GM18520 (cell line): ENCODE measurements around the gene TLE1.
"Not testable (repeated sequence)": the region's sequence is repeated elsewhere in the genome, so short reads cannot be mapped to it uniquely, and the experiment has no call there.

Experiments
- ATAC-seq: cut with Tn5 transposase; IDR thresholded peaks from one replicate; pipeline ENCODE4 v1.9.1; 2021; ENCODE audit not compliant: unreplicated experiment

TLE1 gene

DNA sequence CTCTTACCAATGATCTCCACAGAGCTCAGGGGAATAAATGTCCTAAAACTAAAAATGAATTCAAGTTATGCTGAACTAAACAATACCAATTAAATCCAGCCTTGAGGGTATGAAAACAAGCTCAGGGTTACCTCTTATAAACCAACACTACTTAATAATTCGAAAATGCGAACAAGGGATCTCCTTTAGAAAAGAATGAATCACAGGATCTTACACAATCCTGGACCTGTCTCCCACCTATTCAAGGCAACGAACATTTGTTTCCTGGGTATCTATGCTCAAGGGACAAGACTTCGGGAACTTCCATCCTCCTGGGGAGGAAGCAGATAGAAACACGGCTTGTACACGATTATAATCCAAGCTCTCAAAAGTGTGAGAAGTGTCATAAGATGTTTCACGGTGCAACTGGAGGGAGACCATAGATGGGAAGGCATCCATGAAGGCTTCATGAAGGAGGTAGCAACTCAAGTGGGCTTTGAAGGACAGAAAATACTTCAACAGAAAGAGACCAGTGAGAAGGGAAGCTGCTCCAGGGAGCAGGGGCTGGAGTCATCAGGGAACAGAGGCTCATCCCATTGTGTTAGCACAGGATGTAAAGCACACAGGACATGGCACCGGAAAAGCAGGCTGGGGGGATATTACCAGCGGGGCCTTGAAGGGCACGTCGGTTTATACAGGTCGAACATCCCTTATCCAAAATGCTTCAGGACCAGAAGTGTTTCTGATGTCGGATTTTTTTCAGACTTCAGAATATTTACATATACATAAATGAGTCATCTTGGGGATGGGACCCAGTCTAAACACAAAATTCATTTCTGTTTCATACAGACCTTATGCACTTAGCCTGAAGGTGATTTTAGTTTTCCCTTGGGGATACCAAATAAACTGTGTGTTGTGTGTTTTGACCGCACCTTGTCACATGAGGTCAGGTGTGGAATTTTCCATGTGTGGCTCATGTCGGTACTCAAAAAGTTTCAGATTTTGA is 87.4 kb downstream of the TLE1 start:
- ATAC-seq = peak; percentile 80

DNA sequence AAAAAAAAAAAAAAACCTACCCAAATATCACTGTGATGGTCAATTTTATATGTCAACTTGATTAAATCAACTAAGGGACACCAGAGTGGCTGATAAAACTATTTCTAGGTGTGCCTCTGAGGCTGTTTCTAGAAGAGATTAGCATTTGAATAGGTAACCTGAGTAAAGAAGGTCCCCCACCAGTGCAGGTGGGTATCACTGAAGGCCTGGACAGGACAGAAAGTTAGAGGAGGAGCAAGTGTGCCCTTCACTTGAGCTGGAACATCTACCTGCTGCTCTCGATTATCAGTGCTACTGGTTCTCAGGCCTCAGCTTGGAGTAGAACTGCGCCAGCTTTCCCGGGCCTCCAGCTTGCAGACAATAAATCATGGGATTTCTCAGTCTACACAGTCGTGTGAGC is 88.7 kb downstream of the TLE1 start:
- no peak for ATAC-seq

DNA sequence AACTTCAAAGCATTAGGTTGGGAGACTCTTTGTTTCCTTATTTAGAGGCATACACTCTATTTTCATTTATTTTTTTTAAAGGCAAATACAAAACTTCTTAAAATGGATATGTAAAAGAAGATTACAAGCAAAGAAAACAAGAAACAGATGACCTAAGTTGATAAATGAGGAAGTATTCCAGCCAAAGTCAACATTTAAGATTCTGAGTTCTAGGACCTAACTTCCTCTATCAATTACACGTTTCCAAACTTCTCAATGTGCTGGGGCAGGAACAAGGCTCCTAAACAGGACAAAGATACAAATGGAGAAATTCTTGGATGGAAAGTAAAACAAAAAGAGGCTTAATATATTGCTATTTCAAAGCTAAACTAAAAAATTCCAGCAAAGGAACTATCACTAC is 89.5 kb downstream of the TLE1 start:
- ATAC-seq = no peak

DNA sequence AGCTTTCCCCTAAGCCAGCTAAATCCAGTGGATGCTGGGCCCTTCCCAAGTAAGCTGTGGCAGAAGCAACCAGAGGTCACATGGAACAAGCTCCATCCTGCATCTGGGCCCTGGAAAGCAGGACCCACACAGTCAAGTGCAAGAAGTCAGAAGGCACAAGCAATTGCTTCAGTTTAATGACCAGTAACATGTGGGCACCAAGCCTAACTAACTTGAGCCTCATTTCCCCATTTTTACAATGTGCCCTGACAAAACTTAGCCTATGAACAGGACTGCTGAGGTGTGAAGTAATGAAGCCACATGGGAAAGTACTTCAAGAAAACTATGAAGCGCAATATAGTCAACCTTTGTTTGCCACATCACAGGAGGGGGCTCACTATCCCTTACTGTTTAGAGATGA is 90.5 kb downstream of the TLE1 start:
- ATAC-seq = no peak

DNA sequence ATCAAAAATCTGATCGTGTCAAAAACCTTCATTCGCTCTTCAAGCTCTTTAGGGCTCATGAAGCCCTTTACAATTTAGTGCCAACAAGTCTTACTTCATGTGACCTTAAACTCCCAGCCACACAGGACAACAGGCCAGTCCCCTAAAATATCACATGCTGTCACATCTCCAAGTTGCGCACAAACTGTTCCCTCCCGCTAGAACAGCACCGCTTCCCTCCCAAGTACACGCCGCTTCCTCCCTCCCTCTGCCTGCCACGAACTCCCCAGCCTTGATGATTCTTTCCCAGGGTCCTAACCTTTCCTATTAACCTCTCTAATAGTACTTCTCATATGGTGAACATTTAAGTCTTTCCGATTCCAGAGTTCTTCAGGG is 91.2 kb downstream of the TLE1 start:
- no peak for ATAC-seq

DNA sequence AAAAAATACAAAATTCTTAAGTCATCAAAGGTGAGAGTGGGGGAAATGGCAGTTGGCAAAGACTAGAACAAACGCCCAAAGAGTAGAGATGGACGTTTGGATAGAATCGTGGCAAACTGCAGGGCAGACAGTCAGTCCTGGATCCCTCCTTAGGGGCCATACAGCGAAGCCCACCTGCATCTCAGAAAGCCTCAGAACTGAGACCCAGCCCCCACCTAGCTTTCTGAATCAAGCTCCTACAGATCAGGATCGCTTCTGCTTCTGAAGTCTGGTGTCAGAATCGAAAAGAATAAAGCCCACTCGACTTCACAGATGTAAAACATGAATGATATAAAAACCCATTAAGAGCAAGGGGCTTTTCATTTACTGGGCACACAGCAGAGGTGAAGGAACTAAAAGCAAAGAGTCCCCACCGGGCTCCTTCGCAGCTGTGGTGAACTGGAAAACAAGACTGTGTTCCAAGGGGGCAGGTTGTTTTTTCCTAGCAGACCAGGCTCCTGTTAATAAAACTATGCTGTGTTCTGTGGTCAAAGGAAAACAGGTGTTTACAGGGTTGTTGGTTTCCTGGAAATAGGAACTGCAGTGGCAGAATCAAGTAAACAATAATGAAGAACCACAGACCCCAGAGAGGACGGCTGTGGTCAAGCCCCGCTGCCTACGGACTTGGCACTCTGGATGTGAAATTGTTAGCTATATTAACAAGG is 91.8 kb downstream of the TLE1 start:
- ATAC-seq = no peak

DNA sequence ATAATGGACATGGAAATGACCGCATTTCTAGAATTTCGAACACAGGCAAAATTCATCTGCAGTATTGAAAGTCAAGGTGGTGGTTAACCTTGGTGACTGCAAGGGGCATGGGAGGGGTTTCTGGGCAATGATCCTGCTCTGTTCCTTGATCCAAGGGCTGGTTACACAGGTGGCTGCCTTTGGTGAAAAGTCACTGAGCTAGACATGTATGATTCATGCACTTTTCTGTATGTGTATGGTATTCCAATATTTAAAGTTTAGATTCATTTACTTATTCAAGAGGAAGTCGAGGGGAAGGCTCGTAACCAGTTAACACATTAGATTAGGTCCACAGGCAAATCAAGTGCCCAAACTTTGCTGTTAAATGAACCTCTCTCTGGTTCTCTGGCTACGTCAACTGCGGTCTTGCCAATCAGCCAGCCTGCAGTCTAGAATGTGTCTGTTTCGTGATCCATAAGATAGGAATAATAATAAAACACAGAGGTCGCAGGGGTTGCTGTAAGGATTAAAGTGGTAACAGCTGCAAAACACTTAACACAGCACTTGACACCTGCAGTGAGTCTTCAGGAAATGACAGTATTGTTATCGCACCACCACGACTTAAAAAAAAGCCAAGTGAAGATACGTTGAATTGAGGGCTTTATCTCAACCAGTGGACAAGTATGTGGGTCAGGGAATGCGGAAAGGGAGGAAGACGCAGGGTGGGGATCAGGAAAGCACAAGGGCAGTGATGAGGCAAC is 92.5 kb downstream of the TLE1 start:
- no peak for ATAC-seq

DNA sequence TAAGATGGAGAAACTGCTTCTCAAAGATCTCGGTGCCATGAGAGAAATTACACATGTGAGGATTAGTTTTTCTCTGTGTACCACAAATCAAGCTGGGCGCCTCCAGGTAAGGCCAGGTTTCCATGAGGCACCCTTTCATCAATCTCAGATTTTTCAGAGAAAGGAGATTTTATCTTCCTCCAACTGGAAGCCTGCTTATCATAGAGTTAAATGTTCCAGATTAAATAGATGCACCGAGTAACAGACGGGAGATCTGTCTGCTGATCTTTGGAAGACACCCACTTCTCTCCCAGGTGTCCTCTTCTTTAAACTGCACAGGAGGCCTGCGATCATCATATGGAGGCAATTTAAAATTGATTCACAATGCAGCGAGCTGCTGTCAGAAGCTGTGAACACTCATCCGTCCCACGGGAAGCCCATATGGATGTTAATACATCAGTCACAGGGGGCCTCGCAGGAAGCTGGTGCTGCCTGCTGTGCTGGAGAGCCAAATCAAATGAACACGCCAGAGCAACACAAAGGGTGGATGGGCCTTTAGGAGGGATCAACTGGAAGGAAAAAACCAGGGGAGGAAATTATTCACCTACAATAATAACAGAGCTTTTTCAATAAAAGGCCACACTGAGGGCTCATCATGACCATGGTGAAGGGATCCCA is 93.3 kb downstream of the TLE1 start:
- no peak for ATAC-seq

DNA sequence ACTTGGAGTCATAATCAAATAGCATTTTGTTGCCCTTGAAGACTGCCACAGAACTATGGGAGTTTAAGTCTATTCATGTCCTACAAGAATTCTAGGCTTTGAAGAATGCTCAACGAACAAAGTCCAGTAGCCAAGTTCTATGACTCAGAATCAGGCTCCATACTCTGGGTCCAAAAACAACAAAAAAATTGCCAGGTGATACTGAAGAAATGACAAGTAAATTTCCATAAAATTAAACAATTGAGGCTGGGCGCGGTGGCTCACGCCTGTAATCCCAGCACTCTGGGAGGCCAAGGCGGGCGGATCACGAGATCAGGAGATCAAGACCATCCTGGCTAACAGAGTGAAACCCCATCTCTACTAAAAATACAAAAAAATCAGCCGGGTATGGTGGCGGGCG is 94.1 kb downstream of the TLE1 start:
- ATAC-seq = not testable (repeated sequence)

DNA sequence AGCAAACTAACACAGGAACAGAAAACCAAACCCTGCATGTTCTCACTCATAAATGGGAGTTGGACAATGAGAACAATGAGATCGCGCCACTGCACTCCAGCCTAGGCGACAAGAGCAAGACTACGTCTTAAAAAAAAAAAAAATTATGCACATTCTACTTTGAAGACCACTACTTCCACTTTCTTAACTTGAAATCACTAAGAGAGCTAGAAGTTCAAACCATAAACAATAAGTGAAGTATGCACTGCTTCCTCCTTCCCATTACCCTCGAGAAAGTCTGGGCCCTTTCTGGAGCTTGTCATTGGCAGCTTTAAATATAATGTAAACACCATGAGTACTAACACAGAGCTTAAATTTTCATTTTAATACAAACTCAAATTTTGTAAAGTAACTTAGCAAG is 94.9 kb downstream of the TLE1 start:
- ATAC-seq = no peak

DNA sequence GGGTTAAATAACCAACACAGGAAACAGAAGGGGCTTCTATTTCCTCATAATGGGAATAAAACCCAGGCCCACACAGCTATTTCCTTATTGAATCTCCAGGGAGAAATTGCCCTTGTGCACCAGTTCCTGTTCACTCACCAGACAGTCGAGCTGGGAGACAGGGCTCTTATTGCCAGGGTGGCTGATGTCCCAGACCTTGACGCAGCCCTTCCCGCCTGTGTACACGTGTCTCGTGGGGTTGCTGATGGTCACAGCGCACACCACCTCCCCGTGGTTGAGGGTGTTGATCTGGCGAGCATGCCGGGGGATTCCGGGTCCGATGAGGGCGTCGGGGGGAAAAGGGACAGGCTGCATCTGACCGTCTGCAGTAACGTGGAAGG is 96.5 kb downstream of the TLE1 start:
- ATAC-seq = no peak

DNA sequence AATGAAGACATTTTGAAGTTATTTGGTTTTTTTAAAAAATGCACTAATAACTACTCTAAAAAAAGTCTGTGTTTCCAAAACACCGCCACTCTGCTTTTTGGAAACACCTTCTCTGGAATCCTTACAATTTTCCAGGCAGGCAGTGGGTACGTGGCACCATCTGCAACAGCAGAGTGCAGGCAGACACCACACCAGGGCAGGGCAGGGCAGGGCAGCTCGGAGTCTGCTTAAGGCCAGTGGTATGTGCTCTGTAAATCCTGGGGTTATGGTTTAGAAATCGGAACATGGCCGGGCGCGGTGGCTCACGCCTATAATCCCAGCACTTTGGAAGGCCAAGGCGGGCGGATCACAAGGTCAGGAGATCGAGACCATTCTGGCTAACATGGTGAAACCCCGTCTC is 97.6 kb downstream of the TLE1 start:
- ATAC-seq = no peak

DNA sequence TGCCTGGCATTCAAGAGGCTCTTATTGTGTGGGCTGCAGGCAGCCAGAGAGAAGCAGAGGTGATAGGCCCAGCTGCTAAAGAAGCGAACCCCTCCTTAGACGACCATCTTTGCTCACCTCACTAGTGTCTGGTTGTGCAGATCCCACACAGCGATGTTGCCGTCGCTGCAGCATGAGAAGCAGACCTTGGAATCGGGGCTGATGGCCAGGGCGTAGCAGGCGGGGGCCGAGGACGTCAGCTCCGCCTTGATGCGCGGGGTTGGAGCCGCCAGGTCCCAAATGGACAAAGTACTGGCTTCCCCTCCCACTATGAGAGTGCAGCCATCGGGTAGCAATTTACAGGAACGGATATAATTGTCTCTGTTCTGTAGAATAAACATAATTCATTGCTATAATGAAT is 98.7 kb downstream of the TLE1 start:
- ATAC-seq = no peak

DNA sequence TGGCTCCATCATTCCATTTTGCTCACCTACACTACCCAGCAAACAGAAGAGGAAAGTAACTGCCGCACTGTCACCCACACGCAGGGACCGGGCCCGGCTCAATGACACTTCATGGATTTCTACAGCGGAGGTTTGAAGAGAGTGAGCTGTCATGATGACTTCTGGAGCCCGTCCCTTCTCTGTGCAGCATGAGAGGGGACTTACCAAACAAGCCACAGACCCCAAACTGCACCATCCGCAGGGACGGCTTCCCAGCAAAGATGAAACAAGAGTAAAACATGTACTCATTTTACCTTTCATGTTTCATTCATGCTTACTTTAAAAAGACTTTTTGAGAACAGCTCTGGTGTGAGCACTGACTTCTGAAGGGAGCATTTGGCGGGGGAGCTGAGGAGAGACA is 99.5 kb downstream of the TLE1 start:
- ATAC-seq = no peak

DNA sequence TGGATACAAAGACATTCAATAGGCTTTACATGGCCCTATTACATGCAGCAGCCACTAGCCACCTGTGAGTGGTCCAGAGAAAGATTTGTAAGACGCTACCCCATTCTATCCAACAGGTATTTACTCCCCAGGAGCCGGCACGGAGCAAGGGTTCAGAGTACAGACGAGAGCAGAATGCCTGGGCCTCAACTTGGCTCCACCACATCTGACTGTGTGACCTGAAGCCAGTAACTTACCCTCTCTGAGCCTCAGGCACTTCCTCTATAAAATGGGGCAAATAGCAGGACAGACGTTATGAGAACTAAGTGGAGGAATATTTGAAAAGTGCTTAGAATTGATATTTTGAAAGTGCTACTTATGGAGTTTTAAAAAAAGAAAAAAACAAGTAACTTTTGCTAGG is 100.0 kb downstream of the TLE1 start:
- ATAC-seq = no peak

DNA sequence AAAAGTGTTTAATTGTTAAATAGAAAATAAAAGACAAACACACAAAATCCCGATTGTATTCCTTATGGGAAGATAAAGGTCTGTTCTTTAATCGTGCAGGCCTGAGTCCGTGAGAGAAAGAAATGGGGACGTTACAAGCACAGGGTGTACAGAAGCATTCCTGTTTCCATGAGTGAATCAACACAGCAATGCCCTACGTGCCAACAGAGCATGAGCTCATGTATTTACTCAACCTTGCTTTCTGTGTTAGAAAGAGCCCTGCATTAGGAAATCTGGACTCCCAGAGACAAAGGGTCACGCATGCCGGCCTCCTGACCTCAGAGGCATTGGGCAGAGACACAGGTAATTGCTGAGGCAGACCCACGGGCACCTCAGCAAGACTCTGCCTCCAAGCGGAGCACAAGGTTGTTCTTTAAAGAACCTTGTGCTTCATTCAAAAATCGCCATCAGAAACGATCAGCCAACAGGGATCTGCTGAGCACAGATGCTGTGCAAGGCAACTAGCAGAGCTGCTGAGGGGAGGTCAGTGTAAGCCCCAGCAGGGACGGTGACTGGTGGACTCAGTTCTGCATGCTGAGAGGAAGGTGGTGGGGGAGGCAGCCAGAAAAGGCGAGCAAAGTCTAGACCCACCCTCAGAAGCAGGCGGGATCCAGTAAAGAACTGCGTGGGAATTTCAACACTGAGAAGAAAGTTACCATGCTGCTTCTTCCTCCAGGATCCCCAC is 101.0 kb downstream of the TLE1 start:
- no peak for ATAC-seq

DNA sequence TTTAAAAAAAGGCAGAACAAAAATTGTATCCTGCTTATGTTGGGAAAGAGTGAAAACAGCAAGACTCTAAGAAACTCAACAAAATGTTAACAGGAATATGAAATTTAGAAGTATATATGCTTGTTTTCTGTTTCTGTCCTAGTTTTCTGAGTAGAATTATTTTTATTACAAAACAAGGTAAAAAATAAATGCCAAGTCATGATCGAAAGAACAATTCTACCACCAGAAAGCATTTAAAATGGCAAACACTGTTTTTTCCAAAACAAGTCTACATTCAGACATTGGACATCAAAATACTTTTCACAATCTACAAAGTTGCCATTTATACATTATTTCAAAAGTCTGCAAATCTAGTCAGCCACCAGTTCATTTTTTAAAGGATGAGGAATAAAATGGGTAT is 102.6 kb downstream of the TLE1 start:
- no peak for ATAC-seq

DNA sequence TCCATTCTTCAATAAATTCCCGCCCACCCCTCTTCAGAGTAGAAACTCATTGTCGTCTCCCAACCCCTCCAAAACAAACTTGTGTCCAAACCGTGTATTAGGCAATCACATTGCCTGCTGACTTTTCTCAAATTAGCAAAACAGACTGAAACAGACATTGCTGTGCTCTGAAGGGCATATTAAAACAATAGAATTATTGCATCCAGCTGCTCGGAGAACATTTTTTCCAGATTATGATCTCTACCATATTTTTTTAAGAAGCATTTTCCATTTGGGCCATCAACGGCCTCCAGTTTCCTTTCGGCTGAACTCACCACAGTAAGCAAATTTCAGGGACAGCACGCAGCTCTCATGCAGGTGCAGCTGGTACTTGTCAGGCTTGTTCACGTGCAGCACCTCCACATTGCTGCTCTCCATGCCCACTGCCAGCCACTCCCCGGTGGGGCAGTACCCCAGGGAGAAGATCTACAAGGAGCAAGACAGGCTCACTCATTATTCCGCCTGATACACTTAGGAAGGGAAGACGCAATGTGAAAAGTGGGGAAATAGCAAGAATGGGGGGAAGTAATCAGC is 104.1 kb downstream of the TLE1 start:
- ATAC-seq = no peak

DNA sequence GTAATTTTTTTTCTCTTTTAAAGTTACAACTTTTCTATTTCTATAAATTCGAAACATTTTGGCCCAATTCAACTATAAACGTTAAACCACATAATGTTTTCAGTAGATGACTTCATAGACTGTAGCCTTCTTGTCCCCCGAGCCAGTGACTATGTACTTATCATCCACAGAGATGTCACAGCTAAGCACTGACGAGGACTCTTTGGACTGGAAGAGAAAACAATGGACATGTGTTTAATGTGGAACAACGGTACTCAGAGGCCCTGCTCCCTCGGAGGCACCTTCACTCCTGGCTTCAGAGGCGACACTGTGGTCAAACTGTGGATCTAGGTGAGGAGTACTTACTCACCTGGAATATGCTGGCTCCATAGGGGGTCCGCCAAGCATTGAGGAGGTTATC is 105.2 kb downstream of the TLE1 start:
- no peak for ATAC-seq

DNA sequence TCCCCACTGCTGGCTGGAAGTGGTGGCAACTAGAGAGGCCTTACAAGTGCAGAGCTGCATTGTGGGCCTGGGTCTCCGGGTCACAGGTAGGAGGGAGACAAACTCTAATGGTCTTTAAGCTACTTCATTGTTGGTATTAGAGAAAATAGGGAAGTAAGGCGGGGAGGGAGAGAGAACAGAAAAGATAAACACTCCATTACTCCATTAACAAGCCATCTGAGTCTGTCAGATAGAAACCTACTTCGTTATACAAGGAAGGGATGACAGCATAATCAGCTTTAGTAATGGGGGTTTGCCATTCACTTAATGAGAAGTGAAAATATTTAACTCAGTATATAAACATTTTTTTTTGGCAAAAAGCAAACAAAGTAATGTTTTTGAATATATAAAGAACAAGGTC is 107.4 kb downstream of the TLE1 start:
- no peak for ATAC-seq
